COR-L47 (cell line): ENCODE data around the gene TMEM132A.

Experiments
- DNase-seq: peaks from one replicate; lab custom pipeline; 2025; lab: John Stamatoyannopoulos, UW

Gene TMEM132A

DNA sequence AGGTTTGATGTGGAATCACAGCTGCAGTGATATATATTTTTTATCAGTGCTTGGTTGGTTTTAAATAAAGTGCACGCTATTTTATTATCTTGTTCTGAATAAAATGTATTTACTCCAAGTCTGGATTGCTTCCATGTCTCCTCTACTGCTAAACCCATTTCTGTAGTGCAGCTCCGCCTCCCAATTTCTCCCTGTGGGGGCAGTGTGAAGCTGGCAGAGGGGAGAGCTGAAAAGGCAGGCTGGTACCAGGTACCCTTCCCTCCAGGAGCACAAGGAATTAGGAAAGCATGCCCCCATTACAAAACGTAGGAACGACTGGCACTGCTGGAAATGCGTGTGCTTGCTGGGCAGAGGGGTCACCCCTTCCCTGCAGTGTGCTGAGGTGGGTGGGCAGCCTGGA is 934 bp upstream of the TMEM132A start:
- DNase-seq, result no peak

DNA sequence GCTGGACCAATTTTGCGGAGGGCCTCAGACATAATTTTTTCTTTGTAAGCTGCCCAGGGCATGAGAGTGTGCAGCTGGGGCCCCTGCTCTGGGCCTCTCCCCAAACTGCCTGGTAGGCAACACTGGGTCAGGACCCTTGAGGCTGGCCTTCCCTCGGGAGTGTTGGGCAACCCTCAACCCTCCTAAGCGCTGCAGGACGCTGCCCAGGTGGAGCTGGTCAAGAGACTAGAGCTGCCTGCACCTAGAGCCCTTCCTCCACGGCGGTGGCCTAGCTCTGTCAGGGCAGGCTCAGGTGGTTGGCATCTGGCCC is 505 bp upstream of the TMEM132A start:
- no peak for DNase-seq

DNA sequence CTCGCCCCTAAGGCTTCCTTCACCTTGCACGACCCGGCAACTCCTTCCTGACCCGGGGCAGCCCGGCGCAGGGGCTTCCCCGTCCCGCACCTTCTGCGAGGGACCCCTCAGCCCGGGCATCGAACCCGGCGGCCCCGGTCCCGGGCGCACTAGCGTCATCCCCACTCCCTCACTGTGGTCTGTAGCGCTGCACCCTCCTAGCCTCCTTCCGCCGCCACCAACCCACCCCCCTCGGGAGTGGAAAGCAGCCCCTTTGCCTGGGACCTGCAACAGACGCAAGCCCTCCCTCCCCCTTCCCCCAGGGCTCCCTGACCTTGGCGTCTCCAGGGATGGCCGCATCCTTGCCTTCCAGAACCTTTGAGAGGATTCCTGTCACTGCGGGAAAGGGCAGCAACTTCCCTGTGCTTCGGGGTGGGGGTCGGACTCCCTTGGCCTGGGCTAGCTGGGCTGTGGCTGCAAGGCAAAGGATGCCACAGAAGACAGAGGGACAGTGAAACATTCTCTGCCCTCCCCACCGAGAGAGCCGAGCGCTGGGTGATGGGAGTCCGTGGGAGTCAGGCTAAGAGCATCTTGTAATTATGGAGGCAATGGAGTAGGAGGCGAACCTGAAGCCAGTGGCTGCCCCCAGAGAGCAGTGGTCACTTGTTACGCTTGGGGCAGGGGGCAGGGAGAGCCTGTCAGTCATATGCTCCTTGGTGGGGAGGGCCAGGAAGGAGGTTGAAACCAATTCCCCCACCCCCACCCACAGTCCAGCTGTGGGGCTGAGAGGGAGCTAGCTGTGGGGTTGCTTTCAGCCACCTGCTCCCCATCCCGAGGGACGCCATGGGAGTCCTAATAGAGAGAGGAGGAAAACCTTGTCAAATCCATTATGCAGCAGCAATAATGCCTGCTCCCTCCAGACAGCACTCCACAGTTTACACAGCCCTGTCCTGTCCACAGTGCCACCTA is 920 bp downstream of the TMEM132A start:
- DNase-seq, result peak; percentile 27

DNA sequence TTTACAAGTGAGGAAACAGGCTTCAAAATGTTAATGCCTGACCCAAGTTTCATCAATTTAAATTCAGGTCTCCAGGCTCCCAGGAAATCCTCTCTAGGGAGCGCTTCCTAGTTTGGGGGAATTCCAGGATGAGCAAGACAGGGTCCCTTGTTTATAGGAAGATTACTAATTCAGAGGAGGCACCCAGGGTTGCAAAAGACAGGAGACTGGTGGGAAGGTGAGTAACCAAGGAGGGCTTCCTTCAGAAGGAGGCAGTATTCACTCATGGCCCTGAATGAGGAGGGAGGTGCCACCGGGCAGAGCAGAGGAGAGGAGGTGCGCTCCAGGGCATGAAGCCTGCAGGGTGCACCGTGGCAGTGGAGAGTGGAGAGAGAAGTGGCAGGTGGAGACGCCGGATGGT is 1.6 kb downstream of the TMEM132A start:
- no peak for DNase-seq

DNA sequence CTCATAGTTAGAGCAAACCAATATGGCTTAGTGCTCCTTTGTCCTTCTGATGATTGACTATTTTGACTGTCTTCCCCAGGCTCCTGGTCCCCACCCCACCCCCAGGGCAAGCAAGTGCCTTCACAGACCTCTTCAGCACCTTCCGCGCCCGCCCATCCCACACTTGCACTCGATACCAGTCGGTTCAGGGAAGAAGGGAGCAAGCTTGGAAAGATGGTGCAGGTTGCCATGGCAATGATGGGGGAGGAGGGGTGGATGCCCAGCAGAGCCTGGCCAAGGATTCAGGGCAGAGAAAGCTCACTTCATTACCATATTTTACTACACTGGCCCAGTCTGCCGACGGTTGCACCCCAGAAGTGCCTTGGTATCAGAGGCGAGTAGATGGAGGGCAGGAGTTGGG is 2.2 kb downstream of the TMEM132A start:
- no peak for DNase-seq

DNA sequence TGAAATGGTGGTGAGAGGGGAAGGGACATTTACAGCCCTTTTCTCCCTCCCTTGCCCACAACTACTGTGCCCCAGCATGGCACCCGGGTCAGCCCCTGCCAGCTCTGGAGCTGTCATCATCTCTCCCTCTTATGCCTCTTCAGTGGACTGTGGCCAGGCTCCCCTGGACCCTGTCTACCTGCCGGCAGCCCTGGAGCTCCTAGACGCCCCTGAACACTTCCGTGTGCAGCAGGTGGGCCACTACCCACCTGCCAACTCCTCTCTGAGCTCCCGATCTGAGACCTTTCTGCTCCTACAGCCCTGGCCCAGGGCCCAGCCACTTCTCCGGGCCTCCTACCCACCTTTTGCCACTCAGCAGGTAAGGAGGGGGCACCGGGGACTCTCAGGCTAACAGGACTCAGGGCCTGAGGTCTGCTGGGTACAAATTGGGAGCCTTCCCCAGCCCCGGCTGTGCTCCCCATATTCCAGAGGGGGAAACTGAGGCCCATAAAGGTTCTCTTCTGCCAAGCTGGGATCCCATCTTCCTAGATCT is 2.9 kb downstream of the TMEM132A start:
- no peak for DNase-seq

DNA sequence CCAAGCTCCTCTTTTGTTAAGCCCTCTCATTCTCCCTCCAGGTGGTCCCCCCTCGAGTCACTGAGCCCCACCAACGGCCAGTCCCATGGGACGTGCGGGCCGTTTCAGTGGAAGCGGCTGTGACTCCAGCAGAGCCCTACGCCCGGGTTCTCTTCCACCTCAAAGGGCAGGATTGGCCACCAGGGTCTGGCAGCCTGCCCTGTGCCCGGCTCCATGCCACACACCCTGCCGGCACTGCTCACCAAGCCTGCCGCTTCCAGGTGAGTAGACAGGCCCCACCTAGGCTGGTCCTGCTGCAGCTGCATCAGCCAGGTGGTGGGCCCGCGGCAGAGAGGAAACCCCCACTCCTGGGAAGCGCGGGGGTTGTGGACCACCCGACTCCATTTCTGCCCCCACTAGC is 3.3 kb downstream of the TMEM132A start:
- no peak for DNase-seq

DNA sequence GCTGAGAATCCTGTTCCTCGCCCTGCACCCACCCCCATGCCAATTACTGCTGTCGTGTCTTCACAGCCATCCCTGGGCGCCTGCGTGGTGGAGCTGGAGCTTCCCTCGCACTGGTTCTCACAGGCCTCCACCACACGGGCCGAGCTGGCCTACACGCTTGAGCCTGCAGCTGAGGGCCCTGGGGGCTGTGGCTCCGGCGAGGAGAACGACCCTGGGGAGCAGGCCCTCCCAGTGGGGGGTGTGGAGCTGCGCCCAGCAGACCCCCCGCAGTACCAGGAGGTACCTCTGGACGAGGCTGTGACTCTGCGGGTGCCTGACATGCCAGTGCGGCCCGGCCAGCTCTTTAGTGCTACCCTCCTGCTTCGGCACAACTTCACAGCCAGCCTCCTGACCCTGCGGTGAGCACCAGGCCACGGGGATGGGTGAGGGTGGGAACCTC is 4.3 kb downstream of the TMEM132A start:
- no peak for DNase-seq

DNA sequence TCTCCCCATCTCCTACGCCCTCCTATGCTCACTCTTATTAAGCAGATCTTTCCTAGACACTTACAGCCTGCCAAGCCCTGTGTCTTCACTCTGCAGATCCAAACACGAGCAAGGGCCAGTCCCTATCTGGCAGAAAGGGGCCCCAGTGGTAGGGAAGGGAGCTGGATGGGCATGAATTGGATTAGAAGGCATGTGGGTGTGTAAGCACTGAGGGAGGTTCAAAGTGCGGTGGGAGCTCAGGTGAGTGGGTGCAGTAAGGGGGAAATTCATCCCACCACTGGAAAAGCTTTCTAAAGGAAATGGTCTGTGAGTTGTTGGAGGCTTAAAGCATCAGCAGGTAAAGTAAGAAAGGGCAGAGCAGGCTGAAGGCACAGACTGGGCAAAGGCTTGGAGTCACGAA is 5.5 kb downstream of the TMEM132A start:
- DNase-seq, result no peak

DNA sequence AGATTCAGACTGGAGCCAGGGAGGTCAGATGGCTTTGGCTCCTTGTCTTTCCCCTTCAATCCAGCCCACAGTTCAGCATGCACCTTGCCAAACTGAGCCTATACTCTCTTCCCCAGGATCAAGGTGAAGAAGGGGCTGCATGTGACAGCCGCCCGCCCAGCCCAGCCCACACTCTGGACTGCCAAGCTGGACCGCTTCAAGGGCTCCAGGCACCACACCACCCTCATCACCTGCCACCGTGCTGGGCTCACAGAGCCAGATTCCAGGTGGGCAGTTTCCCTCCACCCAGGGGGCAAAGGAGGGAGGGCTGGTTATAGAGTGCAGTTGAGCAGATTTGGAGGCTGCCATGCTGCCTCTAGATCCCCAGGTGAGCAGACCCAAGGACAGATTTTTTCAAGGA is 6.1 kb downstream of the TMEM132A start:
- DNase-seq, result no peak

DNA sequence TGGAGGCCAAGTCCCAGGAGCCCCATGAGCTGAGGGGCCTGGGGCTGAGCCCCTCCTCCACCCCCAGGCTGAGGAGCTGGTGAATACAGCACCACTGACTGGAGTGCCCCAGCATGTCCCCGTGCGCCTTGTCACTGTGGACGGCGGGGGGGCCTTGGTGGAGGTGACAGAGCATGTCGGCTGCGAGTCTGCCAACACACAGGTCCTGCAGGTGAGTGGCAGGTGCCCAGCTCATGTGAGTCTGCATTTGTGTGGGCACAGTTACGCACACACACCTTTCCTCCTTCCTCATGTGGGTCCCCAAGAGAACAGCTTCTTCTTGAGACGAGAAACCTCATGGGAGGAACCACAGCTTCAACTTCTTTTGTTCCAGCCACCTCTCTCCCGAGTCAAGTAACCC is 7.7 kb downstream of the TMEM132A start:
- DNase-seq, result no peak

DNA sequence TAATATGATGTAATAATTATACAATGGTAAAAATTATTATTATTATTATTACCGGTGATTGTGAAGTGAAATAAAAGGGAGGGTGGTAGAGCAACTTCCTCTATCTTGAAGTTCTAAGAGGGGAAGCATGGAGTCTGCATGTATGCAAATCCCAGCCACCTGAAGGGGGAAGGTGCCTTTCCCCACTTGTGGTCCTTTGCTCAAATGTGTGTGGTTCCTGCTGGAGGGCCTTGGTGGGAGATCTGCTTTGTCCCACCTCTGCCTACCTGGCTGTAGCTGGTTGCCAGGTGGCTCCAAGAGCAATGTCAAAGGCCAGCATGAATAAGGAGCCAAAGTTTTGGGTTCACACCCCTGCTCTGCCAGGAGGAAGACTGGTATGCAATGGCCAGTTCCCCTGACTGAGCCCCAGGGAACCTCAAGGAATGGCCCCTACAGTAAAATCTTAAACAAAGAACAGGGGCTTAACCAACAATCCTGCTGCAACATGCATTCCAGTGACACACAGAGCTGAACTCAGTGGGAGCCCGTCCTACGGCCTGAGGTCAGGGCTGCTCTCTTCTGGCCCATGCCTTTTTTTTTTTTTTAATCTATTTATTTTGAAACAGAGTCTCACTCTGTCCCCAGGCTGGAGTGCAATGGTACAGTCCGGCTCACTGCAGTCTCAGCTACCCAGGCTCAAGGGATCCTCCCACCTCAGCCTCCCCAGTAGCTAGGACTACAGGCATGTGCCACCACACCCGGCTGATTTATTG is 8.5 kb downstream of the TMEM132A start:
- DNase-seq, result no peak

DNA sequence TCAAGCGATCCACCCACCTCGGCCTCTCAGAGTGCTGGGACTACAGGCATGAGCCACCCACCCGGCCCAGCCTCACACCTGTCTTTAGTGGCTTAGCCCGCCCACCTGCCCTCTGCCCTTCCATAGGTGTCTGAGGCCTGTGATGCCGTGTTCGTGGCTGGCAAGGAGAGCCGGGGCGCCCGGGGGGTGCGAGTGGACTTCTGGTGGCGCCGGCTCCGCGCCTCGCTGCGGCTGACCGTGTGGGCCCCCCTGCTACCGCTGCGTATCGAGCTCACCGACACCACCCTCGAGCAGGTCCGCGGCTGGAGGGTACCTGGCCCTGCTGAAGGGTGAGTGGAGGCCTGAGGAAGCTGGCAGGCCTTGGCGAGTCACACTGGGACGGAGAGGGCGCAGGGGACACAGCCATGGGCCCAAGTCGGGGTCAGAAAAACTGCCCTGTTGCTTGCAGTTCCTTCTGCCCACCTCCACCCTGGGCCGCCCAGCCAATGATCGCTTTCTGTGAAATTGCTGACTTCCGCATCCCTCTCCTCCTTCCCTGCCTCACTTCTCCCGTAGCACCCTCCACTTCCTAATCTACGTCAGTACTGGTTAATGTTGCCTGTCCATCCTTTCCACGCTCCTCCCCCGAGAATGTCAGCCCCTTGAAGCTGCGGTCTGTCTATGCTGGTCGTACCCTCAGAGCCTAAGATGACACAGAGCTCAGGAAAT is 9.3 kb downstream of the TMEM132A start:
- no peak for DNase-seq

DNA sequence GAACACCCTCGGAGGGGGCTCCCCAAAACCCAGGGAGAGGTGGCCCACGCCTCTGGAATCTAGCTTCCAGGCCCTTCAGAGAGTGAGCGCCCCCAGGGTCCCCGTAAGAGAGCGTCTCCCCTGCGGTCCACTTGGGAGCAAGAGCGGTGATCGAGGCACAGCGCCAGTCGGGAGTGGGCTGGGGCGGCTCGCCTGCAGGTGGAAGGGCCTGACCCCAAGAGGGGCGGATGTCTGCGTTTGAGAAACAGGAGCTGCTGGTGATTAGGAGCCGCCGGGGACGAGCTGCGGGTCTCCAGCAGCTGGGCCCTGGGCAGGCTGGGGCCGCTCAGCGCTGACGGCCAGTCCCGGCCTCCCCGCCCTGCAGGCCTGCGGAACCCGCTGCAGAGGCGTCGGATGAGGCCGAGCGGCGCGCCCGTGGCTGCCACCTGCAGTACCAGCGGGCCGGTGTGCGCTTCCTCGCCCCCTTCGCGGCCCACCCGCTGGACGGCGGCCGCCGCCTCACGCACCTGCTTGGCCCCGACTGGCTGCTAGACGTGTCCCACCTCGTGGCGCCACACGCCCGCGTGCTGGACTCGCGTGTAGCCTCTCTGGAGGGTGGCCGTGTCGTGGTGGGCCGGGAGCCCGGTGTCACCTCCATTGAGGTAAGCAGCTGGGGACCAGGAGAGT is 10.0 kb downstream of the TMEM132A start:
- no peak for DNase-seq

DNA sequence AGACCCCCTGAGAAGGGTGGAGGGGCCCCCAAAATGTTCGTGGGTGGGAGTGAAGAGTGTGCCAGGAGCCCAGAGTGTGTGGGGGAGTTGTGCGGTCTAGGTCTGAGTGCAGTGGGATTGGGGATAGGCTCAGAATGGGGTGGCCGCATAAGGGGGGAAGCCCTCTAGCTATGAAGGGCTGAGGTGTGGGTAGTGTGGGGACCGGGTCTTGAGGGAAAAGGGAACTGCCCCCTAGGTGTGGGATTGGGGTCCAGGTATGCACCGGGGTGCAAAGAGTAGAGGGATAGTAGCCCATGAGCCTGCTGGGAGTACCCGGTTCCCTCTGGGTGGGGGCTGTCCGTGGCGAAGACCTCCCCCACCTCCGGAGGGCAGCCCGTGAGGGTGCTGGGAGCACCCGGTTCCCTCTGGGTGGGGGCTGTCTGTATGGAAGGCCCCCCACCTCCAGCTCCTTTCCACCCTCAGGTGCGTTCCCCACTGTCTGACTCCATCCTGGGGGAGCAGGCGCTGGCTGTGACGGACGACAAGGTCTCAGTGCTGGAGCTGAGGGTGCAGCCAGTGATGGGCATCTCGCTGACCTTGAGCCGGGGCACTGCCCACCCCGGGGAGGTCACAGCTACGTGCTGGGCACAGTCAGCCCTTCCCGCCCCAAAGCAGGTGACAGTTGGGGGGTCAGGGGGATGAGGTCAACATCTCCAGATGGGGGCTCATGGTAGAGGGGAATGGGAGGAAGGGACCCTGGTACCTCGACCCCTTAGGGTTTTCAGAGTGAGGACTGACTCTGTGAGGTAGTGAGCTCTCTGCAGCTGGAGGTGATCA is 10.7 kb downstream of the TMEM132A start:
- no peak for DNase-seq

DNA sequence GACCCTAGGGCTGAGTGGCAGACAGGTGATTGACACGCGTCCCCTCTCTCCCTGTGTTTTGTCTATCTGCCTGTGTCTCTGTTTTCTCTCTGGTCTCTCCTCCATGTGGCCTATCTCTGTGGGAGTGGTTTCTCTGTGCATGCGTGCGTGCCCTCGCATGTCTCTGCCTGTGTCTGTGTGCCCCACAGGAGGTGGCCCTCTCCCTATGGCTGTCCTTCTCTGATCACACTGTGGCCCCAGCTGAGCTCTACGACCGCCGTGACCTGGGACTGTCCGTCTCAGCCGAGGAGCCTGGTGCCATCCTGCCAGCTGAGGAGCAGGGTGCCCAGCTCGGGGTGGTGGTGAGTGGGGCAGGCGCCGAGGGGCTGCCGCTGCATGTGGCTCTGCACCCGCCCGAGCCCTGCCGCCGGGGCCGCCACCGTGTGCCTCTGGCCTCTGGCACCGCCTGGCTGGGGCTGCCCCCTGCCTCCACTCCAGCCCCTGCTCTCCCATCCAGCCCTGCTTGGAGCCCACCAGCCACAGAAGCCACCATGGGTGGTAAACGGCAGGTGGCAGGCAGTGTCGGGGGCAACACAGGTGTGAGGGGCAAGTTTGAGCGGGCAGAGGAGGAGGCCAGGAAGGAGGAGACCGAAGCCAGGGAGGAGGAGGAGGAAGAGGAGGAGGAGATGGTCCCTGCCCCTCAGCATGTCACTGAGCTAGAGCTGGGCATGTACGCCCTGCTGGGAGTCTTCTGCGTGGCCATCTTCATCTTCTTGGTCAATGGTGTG is 11.6 kb downstream of the TMEM132A start:
- DNase-seq, result no peak

DNA sequence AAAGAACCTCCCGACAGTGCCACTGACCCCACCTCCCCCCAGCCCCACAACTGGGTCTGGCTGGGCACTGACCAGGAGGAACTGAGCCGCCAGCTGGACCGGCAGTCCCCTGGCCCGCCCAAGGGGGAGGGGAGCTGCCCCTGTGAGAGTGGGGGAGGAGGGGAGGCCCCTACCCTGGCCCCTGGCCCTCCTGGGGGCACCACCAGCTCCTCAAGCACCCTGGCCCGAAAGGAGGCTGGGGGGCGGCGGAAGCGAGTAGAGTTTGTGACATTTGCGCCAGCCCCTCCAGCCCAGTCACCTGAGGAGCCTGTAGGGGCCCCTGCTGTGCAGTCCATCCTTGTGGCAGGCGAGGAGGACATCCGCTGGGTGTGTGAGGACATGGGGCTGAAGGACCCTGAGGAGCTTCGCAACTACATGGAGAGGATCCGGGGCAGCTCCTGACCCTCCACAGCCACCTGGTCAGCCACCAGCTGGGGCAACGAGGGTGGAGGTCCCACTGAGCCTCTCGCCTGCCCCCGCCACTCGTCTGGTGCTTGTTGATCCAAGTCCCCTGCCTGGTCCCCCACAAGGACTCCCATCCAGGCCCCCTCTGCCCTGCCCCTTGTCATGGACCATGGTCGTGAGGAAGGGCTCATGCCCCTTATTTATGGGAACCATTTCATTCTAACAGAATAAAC is 12.3 kb downstream of the TMEM132A start:
- DNase-seq, result no peak

DNA sequence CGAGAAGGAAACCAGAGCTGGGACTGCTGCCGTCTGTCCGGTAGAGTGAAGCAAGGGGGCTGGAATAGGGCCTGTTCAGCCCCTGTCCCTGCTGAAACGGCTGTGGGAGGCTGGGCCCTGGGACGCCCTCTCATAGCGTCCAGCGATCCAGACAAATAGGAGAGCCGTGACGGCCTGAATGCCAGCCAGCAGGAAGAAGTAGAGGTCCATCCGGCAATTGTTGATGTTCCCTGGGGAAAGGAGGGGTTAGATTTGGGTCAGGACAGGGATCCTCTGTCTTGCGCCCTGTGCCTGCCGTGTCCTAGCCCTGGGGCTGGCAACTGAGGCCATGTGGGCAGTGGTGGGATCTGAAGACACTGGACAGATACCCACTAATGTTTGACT is 12.9 kb downstream of the TMEM132A start:
- DNase-seq, result no peak

DNA sequence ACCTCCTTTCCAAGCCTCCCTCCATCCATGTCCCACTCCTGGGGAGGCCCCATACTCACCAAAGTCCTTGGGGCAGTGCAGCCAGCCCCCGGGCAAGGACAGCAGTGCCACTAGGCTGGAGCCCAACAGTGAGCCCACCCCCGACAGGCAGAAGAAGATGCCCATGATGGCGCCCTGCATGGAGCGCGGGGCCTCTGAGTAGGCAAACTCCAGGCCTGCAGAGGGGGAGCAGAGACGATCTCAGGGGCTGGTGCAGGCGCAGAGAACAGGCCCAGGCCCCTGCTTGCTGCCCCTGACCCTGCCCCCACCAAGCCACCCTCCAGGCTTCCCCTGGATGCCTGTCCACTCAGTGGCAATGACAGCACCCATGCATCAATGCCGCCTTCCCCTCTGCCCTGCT is 13.6 kb downstream of the TMEM132A start:
- DNase-seq, result no peak

DNA sequence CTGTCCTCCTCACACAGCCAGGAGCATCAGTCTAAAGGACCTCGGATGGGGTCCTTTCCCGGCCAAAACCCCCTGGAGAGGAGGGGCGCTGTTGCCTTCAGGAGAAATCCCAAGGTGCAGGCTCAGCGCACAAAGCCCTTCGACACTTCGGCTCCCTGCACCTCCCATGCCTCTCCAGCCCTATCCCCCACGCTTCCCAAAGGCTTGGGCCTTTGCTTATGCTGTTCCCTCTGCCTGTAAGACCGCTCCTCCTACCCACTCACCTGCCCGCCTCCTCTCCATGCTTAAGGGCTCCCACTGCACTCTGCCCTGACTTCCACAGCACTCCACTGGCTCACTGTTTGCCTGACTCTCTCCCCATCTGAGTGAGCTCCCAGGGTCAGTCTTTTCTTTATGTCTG is 14.2 kb downstream of the TMEM132A start:
- no peak for DNase-seq
